GM21381 (cell line): ENCODE results near the gene TRIP12.
A peak's percentile ranks its signal among the peaks of the same experiment; 100 is the strongest.
"Not testable (repeated sequence)": the region's sequence is repeated elsewhere in the genome, so short reads cannot be mapped to it uniquely, and the experiment has no call there.

Experiments used
- ATAC-seq: cut with Tn5 transposase; IDR thresholded peaks from one replicate; pipeline ENCODE4 v1.9.1; 2021; ENCODE audit warnings: mild to moderate bottlenecking, moderate library complexity; ENCODE audit not compliant: unreplicated experiment

Gene TRIP12

DNA sequence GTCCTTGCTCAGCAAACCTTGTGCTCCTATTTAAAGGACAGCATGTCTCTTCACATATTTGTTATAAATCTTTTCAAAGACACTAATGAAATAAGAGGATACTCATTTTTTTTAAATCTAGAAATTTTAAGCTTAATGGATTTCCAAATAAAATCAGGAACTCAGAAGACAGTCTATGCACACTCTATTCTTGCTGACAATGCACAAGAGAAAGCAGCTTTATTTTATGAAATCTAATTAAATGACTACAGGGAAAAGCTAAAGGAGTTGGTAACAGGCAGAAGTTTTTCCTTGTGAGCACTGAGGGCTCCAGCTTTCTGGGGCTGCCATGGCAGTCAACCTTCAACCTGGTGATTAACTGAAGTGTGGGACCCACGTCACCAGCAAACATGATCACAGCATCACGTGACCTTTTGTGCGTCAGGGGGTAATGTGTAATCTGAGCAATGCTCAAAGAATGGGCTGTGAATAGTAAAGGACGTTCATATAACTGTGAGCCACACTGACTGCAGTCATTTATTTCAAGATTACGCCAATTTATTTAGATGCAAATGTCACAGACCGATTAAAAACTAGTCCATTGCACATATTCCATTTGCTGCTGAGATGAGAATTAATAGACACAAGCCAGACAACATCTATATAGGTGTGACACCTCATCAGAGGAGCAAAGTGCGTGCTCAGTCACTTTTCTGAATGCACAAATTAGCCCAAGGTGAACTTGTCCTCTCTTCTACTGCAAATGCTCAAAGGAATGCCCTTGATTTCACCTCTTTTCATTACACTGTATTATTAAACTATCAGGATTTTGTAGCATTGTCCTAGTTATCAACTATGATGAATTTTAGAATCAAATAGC is 195.9 kb downstream of the TRIP12 start:
- ATAC-seq: no peak

DNA sequence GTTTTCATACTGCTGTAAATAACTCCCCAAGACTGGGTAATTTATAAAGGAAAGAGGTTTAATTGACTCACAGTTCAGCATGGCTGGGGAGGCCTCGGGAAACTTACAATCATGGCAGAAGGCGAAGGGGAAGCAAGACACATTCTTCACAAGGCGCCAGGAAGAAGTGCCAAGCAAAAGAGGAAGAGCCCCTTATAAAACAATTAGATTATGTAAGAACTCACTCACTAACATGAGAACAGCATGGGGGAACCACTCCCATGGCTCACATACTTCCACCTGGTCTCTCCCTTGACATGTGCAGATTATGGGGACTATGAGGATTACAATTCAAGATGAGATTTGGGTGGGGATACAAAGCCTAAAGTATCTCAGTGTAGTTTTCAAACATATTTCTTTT is 198.6 kb downstream of the TRIP12 start:
- ATAC-seq: not testable (repeated sequence)

DNA sequence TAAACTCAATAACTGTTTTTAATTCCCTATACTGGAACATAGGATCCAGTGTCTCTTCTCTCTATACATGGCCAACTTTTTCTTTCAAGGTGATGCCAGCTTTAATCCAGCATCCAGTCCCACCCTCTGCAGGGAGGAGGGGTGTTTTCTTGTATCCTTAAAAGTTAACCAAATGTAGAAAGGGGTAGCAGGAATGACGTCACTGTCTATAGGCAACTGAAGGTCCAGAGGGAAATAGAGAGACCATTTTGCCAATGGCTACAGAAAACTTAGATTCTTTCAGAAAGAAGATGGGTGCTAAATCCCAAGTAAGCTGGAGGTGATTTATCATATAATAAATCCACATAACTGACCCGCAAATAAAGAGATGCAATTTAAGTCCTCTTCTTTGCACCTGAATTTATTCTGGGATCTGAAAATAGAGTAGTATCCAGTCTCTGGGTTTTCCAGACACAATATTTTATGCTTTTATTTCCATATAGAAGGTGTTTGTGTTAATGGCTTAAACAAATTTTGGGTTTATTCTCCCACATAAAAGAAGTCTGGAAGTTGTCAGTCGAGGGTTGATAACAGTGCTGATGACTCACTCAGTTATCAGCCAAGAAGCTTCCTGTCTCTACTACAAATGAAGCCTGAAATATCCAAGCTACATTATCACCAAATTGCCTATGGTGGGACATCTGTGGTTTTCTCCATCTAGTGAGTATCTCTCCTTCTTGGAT is 201.7 kb downstream of the TRIP12 start:
- ATAC-seq: no peak

DNA sequence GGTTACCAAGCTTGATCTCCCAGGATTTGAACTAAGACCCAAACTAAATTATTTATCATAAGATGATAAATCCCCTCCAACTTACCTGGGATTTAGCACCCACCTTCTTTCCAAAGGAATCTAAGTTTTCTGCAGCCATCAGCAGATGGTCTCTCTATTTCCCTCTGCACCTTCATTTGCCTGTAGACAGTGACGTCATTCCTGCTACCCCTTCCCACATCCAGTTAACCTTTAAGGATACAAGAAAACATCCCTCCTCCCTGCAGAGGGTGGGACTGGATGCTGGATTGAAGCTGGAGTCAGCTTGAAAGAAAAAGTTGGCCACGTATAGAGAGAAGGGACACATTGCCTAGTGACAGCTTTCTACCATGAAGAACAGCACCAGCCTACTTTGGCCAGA is 203.8 kb downstream of the TRIP12 start:
- ATAC-seq: no peak

DNA sequence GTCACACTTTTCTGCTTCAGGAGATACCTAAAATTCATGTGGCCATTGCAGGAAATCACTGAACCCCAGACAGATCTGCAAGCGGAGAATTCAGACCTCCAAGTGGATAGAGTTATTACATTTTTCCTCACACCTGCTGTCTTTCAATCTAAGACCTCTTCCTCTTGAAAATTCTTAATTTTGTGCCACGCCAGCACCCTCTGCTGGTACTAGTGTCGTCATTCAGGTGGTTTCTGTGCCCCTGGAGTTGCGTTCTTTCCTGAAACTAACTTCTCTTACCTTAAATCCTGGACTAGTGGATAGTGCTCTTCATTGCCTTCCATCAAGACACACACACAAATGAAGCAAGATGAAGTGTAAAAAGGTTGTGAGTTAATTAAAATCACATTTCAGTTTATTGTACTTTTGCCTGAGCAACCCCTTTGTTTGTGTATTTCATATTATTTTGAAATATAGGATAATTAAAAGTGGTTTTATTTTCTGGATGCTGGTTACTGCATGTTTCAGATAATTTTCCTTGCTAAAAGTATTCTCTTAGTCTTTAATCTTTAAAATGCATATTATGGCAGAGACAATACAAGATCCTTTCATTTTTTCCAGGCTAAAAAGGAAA is 205.8 kb downstream of the TRIP12 start:
- no peak for ATAC-seq

DNA sequence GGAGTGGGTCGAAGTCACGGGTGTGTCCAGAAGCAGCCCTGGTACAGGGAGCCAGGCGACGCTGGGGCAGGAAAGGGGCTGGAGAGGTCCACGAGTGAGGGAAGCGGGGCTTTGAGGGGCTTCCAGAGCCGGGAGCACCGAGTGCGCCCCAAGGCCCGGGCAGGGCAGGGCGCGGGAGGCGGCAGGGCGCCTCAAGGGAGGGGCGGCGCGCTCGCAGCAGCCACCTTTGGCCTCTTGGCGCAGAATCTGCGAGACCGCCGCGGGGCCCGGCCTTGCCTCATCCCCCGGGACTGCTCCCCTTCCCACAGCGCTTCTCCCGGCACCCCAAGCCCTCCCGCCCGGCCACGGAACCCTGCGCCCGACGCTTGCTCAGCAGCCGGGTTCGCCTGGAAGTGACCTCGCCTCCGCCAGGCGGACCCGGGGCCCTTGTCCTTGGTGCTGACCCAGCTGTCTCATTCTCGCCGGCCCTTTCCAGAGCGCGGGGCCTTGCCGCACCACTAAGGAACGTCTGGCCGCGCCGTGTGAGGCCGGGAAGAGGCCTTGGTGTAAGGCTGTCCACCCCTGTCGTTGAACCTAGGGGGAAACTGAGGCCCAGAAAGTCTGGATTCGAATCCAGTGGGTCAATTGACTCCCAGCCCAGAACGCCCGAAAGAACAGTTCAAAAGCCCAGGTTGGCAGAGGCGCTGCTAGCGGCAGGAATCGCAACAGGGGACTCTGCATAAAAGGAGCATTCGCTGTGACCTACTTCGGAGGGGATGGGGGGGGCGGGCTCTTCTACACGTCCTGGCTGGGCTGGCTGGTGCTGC is 206.9 kb downstream of the TRIP12 start:
- peak; percentile 31 for ATAC-seq

DNA sequence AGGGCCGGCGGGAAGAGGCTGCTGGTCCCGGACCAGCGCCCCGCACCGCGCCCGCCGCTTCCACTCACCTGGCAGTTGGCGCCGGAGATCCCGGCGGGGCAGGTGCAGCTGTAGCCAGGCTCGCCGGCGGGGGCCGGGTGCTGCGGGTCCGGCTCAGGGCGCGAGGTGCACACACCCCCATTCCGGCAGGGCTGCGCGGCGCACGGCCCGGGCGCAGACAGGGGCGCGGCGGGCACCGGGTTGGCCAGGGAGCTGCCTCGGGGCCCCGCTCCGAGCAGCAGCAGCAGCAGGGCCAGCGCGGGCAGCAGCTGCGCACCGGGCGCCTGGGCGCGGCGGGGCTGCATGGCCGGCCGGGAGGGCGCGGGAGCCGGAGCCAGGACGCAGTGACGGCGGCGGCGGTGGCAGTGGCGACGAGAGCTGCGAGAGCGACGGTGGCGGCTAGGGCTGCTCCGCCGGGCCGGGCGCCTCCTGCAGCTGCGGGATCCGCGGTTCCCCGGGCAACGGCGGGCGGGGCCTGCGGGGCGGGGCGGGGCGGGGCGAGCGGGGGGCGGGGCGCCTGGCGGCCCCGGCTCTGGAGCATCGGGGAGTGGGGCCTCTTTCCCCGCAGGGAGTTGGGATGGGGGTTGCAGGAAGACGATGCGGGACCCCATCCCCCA is 207.6 kb downstream of the TRIP12 start, which contains the start of gene DNER:
Gene DNER, minus strand, starts transcription at position 476 of the 656 bp plus-strand sequence. Its CDS starts 132 bp downstream, at position 344.
- peak; percentile 74 for ATAC-seq
